Measurements from ENCODE around the gene NAGK.
"Not testable (repeated sequence)": the region's sequence is repeated elsewhere in the genome, so short reads cannot be mapped to it uniquely, and the experiment has no call there.

NAGK gene

GRCh38 chr2:71068218-71069035 lies at the start of gene NAGK:
NAGK (plus strand) TSS chr2:71068648; CDS start chr2:71068684, 36 bp downstream.
- DNase-seq = peak; percentile 97

GRCh38 chr2:71019989-71020388 lies 48.5 kb upstream of the NAGK start:
- DNase-seq = not testable (repeated sequence)

GRCh38 chr2:71021394-71021793 lies 47.1 kb upstream of the NAGK start:
- DNase-seq = not testable (repeated sequence)

GRCh38 chr2:71023553-71024243 lies 44.8 kb upstream of the NAGK start:
- DNase-seq = peak; percentile 50

- DNase-seq = not testable (repeated sequence)
These were observed 32.2 kb upstream of the NAGK start for GRCh38 chr2:71036296-71036695.

GRCh38 chr2:71042287-71042686 lies 26.2 kb upstream of the NAGK start:
- DNase-seq = no peak

GRCh38 chr2:71043531-71044407 lies 24.7 kb upstream of the NAGK start:
- no peak for DNase-seq

- no peak for DNase-seq
These were observed 23.3 kb upstream of the NAGK start for GRCh38 chr2:71045151-71045550.

GRCh38 chr2:71045865-71046548 lies 22.4 kb upstream of the NAGK start:
- no peak for DNase-seq

- no peak for DNase-seq
These were observed 20.4 kb upstream of the NAGK start for GRCh38 chr2:71048096-71048495.

GRCh38 chr2:71049704-71050360 lies 18.6 kb upstream of the NAGK start:
- DNase-seq = not testable (repeated sequence)

- not testable (repeated sequence) for DNase-seq
These were observed 13.2 kb upstream of the NAGK start for GRCh38 chr2:71055206-71055740.

GRCh38 chr2:71060211-71060610 lies 8.2 kb upstream of the NAGK start:
- DNase-seq = no peak

- no peak for DNase-seq
These were observed 7.6 kb upstream of the NAGK start for GRCh38 chr2:71060871-71061270.

GRCh38 chr2:71063216-71063615 lies 5.2 kb upstream of the NAGK start:
- DNase-seq = no peak

- no peak for DNase-seq
These were observed 4.3 kb upstream of the NAGK start for GRCh38 chr2:71064110-71064611.

- no peak for DNase-seq
These were observed 3.5 kb upstream of the NAGK start for GRCh38 chr2:71064754-71065621.

- no peak for DNase-seq
These were observed 1.6 kb upstream of the NAGK start for GRCh38 chr2:71066856-71067255.

GRCh38 chr2:71067567-71068217 lies 756 bp upstream of the NAGK start:
- no peak for DNase-seq

- DNase-seq = no peak
These were observed 928 bp downstream of the NAGK start for GRCh38 chr2:71069376-71069775.

Measured in activated CD4-positive, CD25-positive, alpha-beta regulatory T cell treated with anti-CD3 and anti-CD28 coated beads, Interleukin-2, amount 50 U/mL, for 72 hours (primary cell).